Measurements from ENCODE around the gene ZNF789. TPM values are rescaled to one million over a fixed set of nuclear protein-coding genes. Genes with fewer than 3 reads are reported as not detected.

The ZNF789 gene
- total and polyA plus RNA-seq, 2 donors (not counting 3 experiments of a cell fraction or from before 2014, with no cell fraction given) = 11.6 to 21.6 TPM

DNA sequence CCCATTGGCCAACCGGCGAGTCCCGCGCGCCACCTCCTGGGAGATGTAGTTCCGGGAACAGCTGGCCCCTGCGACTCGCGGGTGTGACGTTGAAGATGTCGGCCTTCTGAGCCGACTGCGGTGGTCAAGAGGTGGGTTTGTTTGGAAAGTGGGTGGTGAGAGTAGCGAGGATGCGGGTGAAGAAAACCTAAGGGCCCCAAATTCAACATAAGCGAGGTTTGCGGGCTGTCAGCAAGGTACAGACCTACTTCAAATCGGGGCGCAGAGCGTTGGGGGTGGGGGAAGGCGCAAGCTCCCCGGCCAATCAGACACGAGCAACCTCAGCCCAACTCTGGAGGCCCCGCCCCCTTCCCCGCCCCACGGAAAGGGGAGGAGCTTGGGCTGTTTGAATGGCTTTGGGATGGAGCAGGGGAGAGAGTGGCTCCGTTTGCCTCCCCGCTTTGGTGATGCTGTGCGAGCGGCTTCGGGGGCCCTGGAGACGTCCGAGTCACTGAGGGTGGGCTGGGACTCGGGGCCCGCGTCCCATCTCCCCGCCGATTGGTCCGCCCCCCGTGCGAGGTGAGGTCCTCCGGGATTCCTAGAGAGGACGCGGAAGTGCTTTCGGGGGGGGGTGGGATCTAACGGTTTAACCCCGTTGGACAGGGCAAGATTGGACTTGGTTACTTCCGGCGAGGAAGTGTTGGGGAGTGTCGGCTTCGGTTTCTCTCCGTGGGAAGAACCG, 32.1 kb downstream of the ZNF789 start, which contains the start of gene ZKSCAN5:
Gene ZKSCAN5 (plus strand): TSS at position 60 of the 721 bp plus-strand sequence. CDS start 1,383 bp downstream, outside the sequence.
- ChIA-PET POLR2A (interaction anchor here (1.3 kb wide), 1 partner anchor 47 kb away, joined by 4 read pairs; the partner anchor contains the start of gene FAM200A), CTCF (interaction anchor here (0.7 to 1.2 kb wide), 5 partner anchors 31 to 75 kb away, joined by 3 to 4 read pairs (median 3); partner anchors contain the start of genes FAM200A and ZNF655)
- Histone ChIP-seq H2AFZ (ENCODE audit: low read depth, low read length) (peak within 1 kb of the TSS; percentile 93), H3K27ac (ENCODE audit: insufficient read depth, low read depth, low read length) (peak within 1 kb of the TSS; percentile 69), H3K9ac (replicated peaks; ENCODE audit: extremely low read depth, insufficient read depth, low read length) (peak within 1 kb of the TSS; percentile 63), H4K20me1 (replicated peaks; ENCODE audit: control insufficient read depth, extremely low read depth, insufficient read depth, low read length) (no peaks in the 10 kb centered on the region), H3K79me2 (ENCODE audit: control insufficient read depth, insufficient read depth, low read length) (peaks cover 23% of the 10 kb centered on the region), H3K36me3 (ENCODE audit: control insufficient read depth in 2 of 2, extremely low read depth in 1 of 2, insufficient read depth in 2 of 2, low read length in 2 of 2) (no peaks in the 10 kb centered on the region), H3K9me1 (replicated peaks; ENCODE audit: control insufficient read depth, extremely low read depth, insufficient read depth, low read length) (no peaks in the 10 kb centered on the region), H3K27me3 (ENCODE audit: control insufficient read depth in 2 of 2, insufficient read depth in 2 of 2, low read length in 2 of 2) (no peaks in the 10 kb centered on the region), H3K4me1 (ENCODE audit: control insufficient read depth, extremely low read depth, insufficient read depth, low read length) (peaks cover 20% of the 10 kb centered on the region), H3K4me3 (replicated peaks in 1 of 3; ENCODE audit: insufficient read depth in 1 of 3, low read depth in 1 of 3, low read length in 3 of 3) (peak within 1 kb of the TSS; percentile 59 to 76 (median 75)), H3K9me3 (replicated peaks; ENCODE audit: control insufficient read depth, insufficient read depth, low read length) (no peaks in the 10 kb centered on the region), H3K4me2 (ENCODE audit: insufficient read depth, low read length) (peak within 1 kb of the TSS; percentile 100)
- BruUV-seq (replicated peaks) = no TSS peak
- FAIRE-seq = no peak
- dilution Hi-C loops (cut with MboI; ENCODE audit: extremely low pct_ligation_motif_present, low sequenced_read_pairs) = no loop called here
- DNase-seq (ENCODE audit: low read depth, low spot score) = peak; percentile 98
- intact Hi-C loops (cut with micrococcal nuclease) = loop anchor here (1.0 to 2.0 kb wide), 4 partner anchors 32 to 112 kb away; partner anchors contain the start of genes BUD31, FAM200A, PDAP1 and ZNF789
- no peak for TF ChIP-seq EZH2 (IDR thresholded peaks at IDR 0.05; ENCODE audit: borderline replicate concordance, low read depth, low read length, severe bottlenecking)
- TF ChIP-seq POLR2AphosphoS5 (IDR thresholded peaks at IDR 0.05; ENCODE audit: insufficient read depth, low read depth, low read length) = peak; percentile 74
- TF ChIP-seq, protein P1, sequence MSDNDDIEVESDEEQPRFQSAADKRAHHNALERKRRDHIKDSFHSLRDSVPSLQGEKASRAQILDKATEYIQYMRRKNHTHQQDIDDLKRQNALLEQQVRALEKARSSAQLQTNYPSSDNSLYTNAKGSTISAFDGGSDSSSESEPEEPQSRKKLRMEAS (IDR thresholded peaks at IDR 0.05; ENCODE audit: insufficient read depth, insufficient read length) = no peak

GRCh38 chr7:99505324-99505662, 32.6 kb downstream of the ZNF789 start:
- Histone ChIP-seq H3K79me2 (ENCODE audit: control insufficient read depth, insufficient read depth, low read length) (peaks cover 25% of the 10 kb centered on the region), H3K4me2 (ENCODE audit: insufficient read depth, low read length) (peak overlapping the region; percentile 100), H3K9me3 (replicated peaks; ENCODE audit: control insufficient read depth, insufficient read depth, low read length) (no peaks in the 10 kb centered on the region), H2AFZ (ENCODE audit: low read depth, low read length) (peak overlapping the region; percentile 80), H3K27me3 (ENCODE audit: control insufficient read depth in 2 of 2, insufficient read depth in 2 of 2, low read length in 2 of 2) (no peaks in the 10 kb centered on the region), H3K4me3 (replicated peaks in 1 of 3; ENCODE audit: insufficient read depth in 1 of 3, low read depth in 1 of 3, low read length in 3 of 3) (peak overlapping the region; percentile 59 to 76 (median 75)), H3K4me1 (ENCODE audit: control insufficient read depth, extremely low read depth, insufficient read depth, low read length) (peaks cover 20% of the 10 kb centered on the region), H3K9me1 (replicated peaks; ENCODE audit: control insufficient read depth, extremely low read depth, insufficient read depth, low read length) (no peaks in the 10 kb centered on the region), H3K9ac (replicated peaks; ENCODE audit: extremely low read depth, insufficient read depth, low read length) (peak overlapping the region; percentile 63), H4K20me1 (replicated peaks; ENCODE audit: control insufficient read depth, extremely low read depth, insufficient read depth, low read length) (no peaks in the 10 kb centered on the region), H3K27ac (ENCODE audit: insufficient read depth, low read depth, low read length) (peak overlapping the region; percentile 69), H3K36me3 (ENCODE audit: control insufficient read depth in 2 of 2, extremely low read depth in 1 of 2, insufficient read depth in 2 of 2, low read length in 2 of 2) (no peaks in the 10 kb centered on the region)
- DNase-seq (ENCODE audit: low read depth, low spot score) (no peak), FAIRE-seq (no peak)
- no TSS peak for BruUV-seq (replicated peaks)
- ChIA-PET POLR2A (interaction anchor here (1.3 kb wide), 1 partner anchor 46 kb away, joined by 4 read pairs; the partner anchor contains the start of gene FAM200A), CTCF (interaction anchor here (0.7 to 1.2 kb wide), 4 partner anchors 32 to 75 kb away, joined by 3 to 4 read pairs (median 3); partner anchors contain the start of gene ZNF655)
- TF ChIP-seq, protein P2, sequence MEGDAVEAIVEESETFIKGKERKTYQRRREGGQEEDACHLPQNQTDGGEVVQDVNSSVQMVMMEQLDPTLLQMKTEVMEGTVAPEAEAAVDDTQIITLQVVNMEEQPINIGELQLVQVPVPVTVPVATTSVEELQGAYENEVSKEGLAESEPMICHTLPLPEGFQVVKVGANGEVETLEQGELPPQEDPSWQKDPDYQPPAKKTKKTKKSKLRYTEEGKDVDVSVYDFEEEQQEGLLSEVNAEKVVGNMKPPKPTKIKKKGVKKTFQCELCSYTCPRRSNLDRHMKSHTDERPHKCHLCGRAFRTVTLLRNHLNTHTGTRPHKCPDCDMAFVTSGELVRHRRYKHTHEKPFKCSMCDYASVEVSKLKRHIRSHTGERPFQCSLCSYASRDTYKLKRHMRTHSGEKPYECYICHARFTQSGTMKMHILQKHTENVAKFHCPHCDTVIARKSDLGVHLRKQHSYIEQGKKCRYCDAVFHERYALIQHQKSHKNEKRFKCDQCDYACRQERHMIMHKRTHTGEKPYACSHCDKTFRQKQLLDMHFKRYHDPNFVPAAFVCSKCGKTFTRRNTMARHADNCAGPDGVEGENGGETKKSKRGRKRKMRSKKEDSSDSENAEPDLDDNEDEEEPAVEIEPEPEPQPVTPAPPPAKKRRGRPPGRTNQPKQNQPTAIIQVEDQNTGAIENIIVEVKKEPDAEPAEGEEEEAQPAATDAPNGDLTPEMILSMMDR (IDR thresholded peaks at IDR 0.05; ENCODE audit: extremely low read depth in 1 of 2, insufficient read depth in 1 of 2, low read depth in 1 of 2, low read length in 2 of 2) = no peak
- TF ChIP-seq GATA2 (IDR thresholded peaks at IDR 0.05; ENCODE audit: insufficient read depth, insufficient read length, low read depth, low read length) (no peak), POLR2A (IDR thresholded peaks at IDR 0.05; ENCODE audit: low read depth, low read length) (no peak), FOS (IDR thresholded peaks at IDR 0.05; ENCODE audit: borderline replicate concordance, insufficient read depth, low read length) (no peak), EZH2 (IDR thresholded peaks at IDR 0.05; ENCODE audit: borderline replicate concordance, low read depth, low read length, severe bottlenecking) (no peak), MYC (IDR thresholded peaks at IDR 0.05; ENCODE audit: low read depth, low read length) (no peak), POLR2AphosphoS5 (IDR thresholded peaks at IDR 0.05; ENCODE audit: insufficient read depth, low read depth, low read length) (no peak)
- TF ChIP-seq, protein P1 (IDR thresholded peaks at IDR 0.05; ENCODE audit: insufficient read depth, insufficient read length) = no peak
- intact Hi-C loops (cut with micrococcal nuclease) (loop anchor here (2.0 kb wide), 1 partner anchor 48 kb away; the partner anchor contains the start of gene FAM200A), dilution Hi-C loops (cut with MboI; ENCODE audit: extremely low pct_ligation_motif_present, low sequenced_read_pairs) (no loop called here)
